ENCODE measurements around the gene CD300E. TPM values are rescaled to one million over a fixed set of nuclear protein-coding genes. Genes with fewer than 3 reads are reported as not detected.
A peak's percentile ranks its signal among the peaks of the same experiment; 100 is the strongest.

CD300E gene
- total RNA-seq, 1 experiment from 2014 or later: not detected

DNA sequence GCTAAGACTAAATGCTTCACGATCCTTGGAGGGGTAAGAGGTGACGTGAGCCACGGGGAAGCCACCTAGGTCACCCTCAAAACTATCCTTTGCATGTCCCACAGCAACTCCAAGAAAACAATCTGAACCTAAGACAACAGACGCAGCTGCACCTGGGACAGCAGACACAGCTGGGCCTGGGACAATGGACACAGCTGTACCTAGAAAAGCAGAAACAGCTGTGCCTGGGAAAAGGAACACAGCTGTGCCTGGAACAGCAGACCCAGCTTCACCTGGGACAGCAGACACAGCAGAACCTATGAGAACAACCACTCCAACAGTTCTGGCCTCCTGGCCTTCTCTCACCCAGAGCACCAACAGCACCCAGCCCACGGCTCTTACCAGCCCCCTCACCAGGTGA, 19.8 kb downstream of the CD300E start:
- CTCF ChIA-PET: interaction anchor here (0.7 to 3.0 kb wide), 19 partner anchors 9 to 303 kb away, joined by 3 to 24 read pairs (median 4); partner anchors contain the start of genes BTBD17, CD300H, CD300LB and GPR142
- H3K27me3 Mint-ChIP-seq (ENCODE audit: insufficient read depth, unreplicated experiment): no peaks in the 10 kb centered on the region

DNA sequence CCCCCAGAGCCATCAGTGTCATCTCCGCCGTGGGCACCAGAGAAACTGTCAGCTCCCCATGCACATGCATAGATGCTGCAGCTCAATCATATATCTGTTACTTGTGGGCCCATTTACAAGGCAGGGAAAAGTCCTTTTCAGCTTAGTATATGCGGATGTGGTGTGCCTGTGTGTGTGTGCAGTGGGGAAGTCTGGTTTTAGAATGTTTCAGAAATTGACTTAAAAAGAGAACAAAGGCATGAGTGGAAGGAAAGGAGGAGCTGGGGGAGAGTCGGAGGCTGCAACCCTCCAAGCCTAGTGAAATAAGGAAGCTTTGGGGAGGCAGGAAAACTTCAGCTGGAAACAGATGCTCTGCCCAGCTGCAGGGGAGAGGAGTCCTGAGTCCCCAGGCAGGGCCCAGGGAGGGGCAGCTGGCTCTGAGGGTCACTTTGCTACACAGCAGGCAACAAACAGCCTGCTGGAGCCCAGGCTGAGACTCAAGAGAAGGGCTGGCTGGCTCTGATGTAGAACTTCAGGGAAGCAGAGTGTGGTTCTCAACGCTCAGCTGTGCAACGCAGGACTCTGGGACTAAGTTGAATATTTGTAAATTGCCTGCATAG, 20.4 kb downstream of the CD300E start:
- H3K27me3 Mint-ChIP-seq (ENCODE audit: insufficient read depth, unreplicated experiment): no peaks in the 10 kb centered on the region
- ChIA-PET POLR2A (interaction anchor here (0.8 to 1.6 kb wide), 3 partner anchors 13 to 149 kb away, joined by 3 to 6 read pairs (median 3); no protein-coding TSS in a partner anchor), CTCF (interaction anchor here (0.6 to 3.0 kb wide), 20 partner anchors 9 to 305 kb away, joined by 3 to 24 read pairs (median 4); partner anchors contain the start of genes BTBD17, CD300H, CD300LB and GPR142)
- no TSS peak for BruUV-seq (replicated peaks)
- no peaks in the 10 kb centered on the region for H3K36me3 Mint-ChIP-seq (ENCODE audit: insufficient read depth, unreplicated experiment)
- no peak for TF ChIP-seq CTCF (IDR thresholded peaks at IDR 0.05; ENCODE audit: unreplicated experiment)
- H3K27ac Mint-ChIP-seq (ENCODE audit: low read depth, unreplicated experiment): peak overlapping the region; percentile 79
- no peak for DNase-seq (ENCODE audit: unreplicated experiment)
- intact Hi-C loops (cut with micrococcal nuclease): loop anchor here (2.0 kb wide), 1 partner anchor 146 kb away; no protein-coding TSS in a partner anchor
- H3K4me3 Mint-ChIP-seq (ENCODE audit: unreplicated experiment): no peak overlapping the region
- H3K9me3 Mint-ChIP-seq (ENCODE audit: unreplicated experiment): no peaks in the 10 kb centered on the region
- H3K4me1 Mint-ChIP-seq (ENCODE audit: insufficient read depth, unreplicated experiment): peaks cover 45% of the 10 kb centered on the region

More for the DNA sequence above, 19.8 kb downstream of the CD300E start:
- DNase-seq (ENCODE audit: unreplicated experiment): no peak
- intact Hi-C loops (cut with micrococcal nuclease): loop anchor here (2.0 kb wide), 1 partner anchor 147 kb away; no protein-coding TSS in a partner anchor
- Mint-ChIP-seq H3K4me3 (ENCODE audit: unreplicated experiment) (no peak overlapping the region), H3K27ac (ENCODE audit: low read depth, unreplicated experiment) (no peak overlapping the region), H3K4me1 (ENCODE audit: insufficient read depth, unreplicated experiment) (peaks cover 45% of the 10 kb centered on the region), H3K36me3 (ENCODE audit: insufficient read depth, unreplicated experiment) (no peaks in the 10 kb centered on the region), H3K9me3 (ENCODE audit: unreplicated experiment) (no peaks in the 10 kb centered on the region)
- TF ChIP-seq CTCF (IDR thresholded peaks at IDR 0.05; ENCODE audit: unreplicated experiment): no peak
- no TSS peak for BruUV-seq (replicated peaks)
- POLR2A ChIA-PET: interaction anchor here (0.8 to 1.6 kb wide), 3 partner anchors 14 to 149 kb away, joined by 3 to 6 read pairs (median 3); no protein-coding TSS in a partner anchor

- Mint-ChIP-seq H3K4me3 (ENCODE audit: unreplicated experiment) (no peak overlapping the region), H3K27me3 (ENCODE audit: insufficient read depth, unreplicated experiment) (no peaks in the 10 kb centered on the region), H3K4me1 (ENCODE audit: insufficient read depth, unreplicated experiment) (peaks cover 45% of the 10 kb centered on the region), H3K36me3 (ENCODE audit: insufficient read depth, unreplicated experiment) (no peaks in the 10 kb centered on the region), H3K9me3 (ENCODE audit: unreplicated experiment) (no peaks in the 10 kb centered on the region), H3K27ac (ENCODE audit: low read depth, unreplicated experiment) (no peak overlapping the region)
- DNase-seq (ENCODE audit: unreplicated experiment): peak; percentile 80
- BruUV-seq (replicated peaks): no TSS peak
- CTCF ChIA-PET: interaction anchor here (0.6 to 3.0 kb wide), 21 partner anchors 11 to 1298 kb away, joined by 3 to 15 read pairs (median 4); partner anchors contain the start of genes BTBD17 and GPR142
- TF ChIP-seq CTCF (IDR thresholded peaks at IDR 0.05; ENCODE audit: unreplicated experiment): peak; percentile 88
- intact Hi-C loops (cut with micrococcal nuclease): loop anchor here (1.0 to 2.0 kb wide), 4 partner anchors 36 to 223 kb away; no protein-coding TSS in a partner anchor
- POLR2A ChIA-PET: interaction anchor here (1.3 kb wide), 1 partner anchor 33 kb away, joined by 4 read pairs; no protein-coding TSS in a partner anchor
Measured at GRCh38 chr17:74601944-74602572, 21.5 kb downstream of the CD300E start.

- intact Hi-C loops (cut with micrococcal nuclease): no loop called here
- DNase-seq (ENCODE audit: unreplicated experiment): peak; percentile 43
- no peak for TF ChIP-seq CTCF (IDR thresholded peaks at IDR 0.05; ENCODE audit: unreplicated experiment)
- ChIA-PET POLR2A (interaction anchor here (0.7 to 1.2 kb wide), 4 partner anchors 25 to 168 kb away, joined by 3 to 4 read pairs (median 3); no protein-coding TSS in a partner anchor), CTCF (interaction anchor here (0.9 to 1.1 kb wide), 2 partner anchors 13 to 142 kb away, joined by 3 to 5 read pairs; no protein-coding TSS in a partner anchor)
- Mint-ChIP-seq H3K36me3 (ENCODE audit: insufficient read depth, unreplicated experiment) (no peaks in the 10 kb centered on the region), H3K27ac (ENCODE audit: low read depth, unreplicated experiment) (peak overlapping the region; percentile 36), H3K27me3 (ENCODE audit: insufficient read depth, unreplicated experiment) (no peaks in the 10 kb centered on the region), H3K4me3 (ENCODE audit: unreplicated experiment) (no peak overlapping the region), H3K9me3 (ENCODE audit: unreplicated experiment) (no peaks in the 10 kb centered on the region), H3K4me1 (ENCODE audit: insufficient read depth, unreplicated experiment) (peaks cover 29% of the 10 kb centered on the region)
- no TSS peak for BruUV-seq (replicated peaks)
Measured at GRCh38 chr17:74599448-74599939, 24.0 kb downstream of the CD300E start.
